A549 (cell line): ENCODE data around the gene TSPAN14. TPM values are rescaled to one million over a fixed set of nuclear protein-coding genes. Genes with fewer than 3 reads are reported as not detected.
"Not testable (repeated sequence)": the region's sequence is repeated elsewhere in the genome, so short reads cannot be mapped to it uniquely, and the experiment has no call there.

Experiments used
- ATAC-seq, 2 experiments: fragments of 200-7000 bp in 1 of 2; fragments of >200 bp in 1 of 2; cut with Nextera tagmentation in 1 of 2; cut with Tn5 transposase in 1 of 2; 3 replicates each; pipeline versions ENCODE4 v1.8.0 to v1.9.1; 2018 to 2020; ENCODE audit warnings: mild to moderate bottlenecking in 1 of 2, moderate library complexity in 1 of 2
- CTCF ChIA-PET: fragments of 300-600 bp; sonication (Branson Sonifier 250); formaldehyde crosslinking; extraction: SDS; loops from one replicate; lab custom pipeline; 2021; ENCODE audit warnings: antibody characterized with exemption, inconsistent platforms; lab: Yijun Ruan, JAX
- POLR2A ChIA-PET: fragments of 350-600 bp; formaldehyde crosslinking; extraction: SDS; loops from one replicate; lab custom pipeline; 2021; ENCODE audit warnings: antibody characterized with exemption, inconsistent platforms; lab: Yijun Ruan, JAX
- DNase-seq, 2 experiments: peaks; one replicate each; pipeline versions ENCODE4 v3.0.0 to v3.0.0-alpha.2; 2011 to 2016; ENCODE audit warnings: low read depth in 1 of 2, low spot score in 1 of 2
- FAIRE-seq: peaks from 2 replicates; lab custom pipeline; 2011; peaks lifted over from hg19 to GRCh38; lab: Jason Lieb, UNC
- H3K27ac ChIP-seq, 2 experiments: fragments of >200 bp; sonication (Bioruptor Twin); formaldehyde crosslinking; 3 replicates each; pipeline ENCODE4 v1.5.1; 2016 to 2017
- H3K4me1 ChIP-seq: fragments of >200 bp; sonication (Bioruptor Twin); formaldehyde crosslinking; 3 replicates; pipeline ENCODE4 v1.6.1; 2016
- H3K4me2 ChIP-seq: fragments of >200 bp; sonication (Bioruptor Twin); formaldehyde crosslinking; 3 replicates; pipeline ENCODE4 v1.6.1; 2016
- H3K4me3 ChIP-seq: fragments of >200 bp; sonication (Bioruptor Twin); formaldehyde crosslinking; 3 replicates; pipeline ENCODE4 v1.5.1; 2016
- H3K9me3 ChIP-seq: fragments of >200 bp; sonication (Bioruptor Twin); formaldehyde crosslinking; 3 replicates; pipeline ENCODE4 v1.6.1; 2016
- CHD4 ChIP-seq: fragments of 200-600 bp; sonication (generic); IDR thresholded peaks from 2 replicates; pipeline ENCODE4 v1.6.1; 2016; ENCODE audit warnings: antibody characterized with exemption, mild to moderate bottlenecking, borderline replicate concordance
- FOSB ChIP-seq: fragments of 250-450 bp; sonication (Bioruptor Pico); IDR thresholded peaks from 2 replicates; pipeline ENCODE4 v1.5.0; 2020; ENCODE audit warnings: mild to moderate bottlenecking, moderate library complexity
- HOXA7 ChIP-seq: fragments of 250-450 bp; sonication (Bioruptor Pico); IDR thresholded peaks from 2 replicates; pipeline ENCODE4 v1.5.0; 2020; ENCODE audit warnings: mild to moderate bottlenecking, moderate library complexity
- HOXB13 ChIP-seq: fragments of 250-450 bp; sonication (Bioruptor Pico); IDR thresholded peaks from 2 replicates; pipeline ENCODE4 v1.5.0; 2020; ENCODE audit warnings: low read depth, mild to moderate bottlenecking, moderate library complexity
- MAFK ChIP-seq: fragments of 450-650 bp; IDR thresholded peaks from 2 replicates; pipeline ENCODE4 v1.6.1; 2014; ENCODE audit not compliant: partially characterized antibody
- NFE2L2 ChIP-seq: fragments of 150-350 bp; conservative IDR thresholded peaks from 2 replicates; pipeline ENCODE4 v1.6.1; 2014; ENCODE audit warnings: low read length
- NR3C1 ChIP-seq: fragments of >200 bp; sonication (Bioruptor Twin); formaldehyde crosslinking; IDR thresholded peaks from 3 replicates; pipeline ENCODE4 v1.6.1; 2017
- POLR2A ChIP-seq: IDR thresholded peaks from 2 replicates; pipeline ENCODE4 v1.6.1; 2012; ENCODE audit warnings: mild to moderate bottlenecking, low read length
- WGBS: methylation state at CpG from one replicate; pipeline ENCODE4 v1.1.6; 2017; ENCODE audit errors: missing lambda C conversion rate; 5-methylcytosine and 5-hydroxymethylcytosine counted together
- polyA plus RNA-seq, 4 experiments: library from polyadenylated mRNA; depleted of rRNA in 3 of 4; stranded (reverse); fragments of >200 nt; fragmentation: RNase III in 1 of 4; extraction: RNeasy Plus Mini Kit Qiagen cat#74134 plus additional on column Dnase treatment in 1 of 4; gene quantifications; 2 replicates in 3 of 4; 3 replicates in 1 of 4; pipeline ENCODE4 v1.2.3, GENCODE V29; 2011 to 2017
- TF ChIP-seq, protein P1 (sequence below): fragments of >200 bp; sonication (Bioruptor Twin); formaldehyde crosslinking; IDR thresholded peaks from 3 replicates; pipeline ENCODE4 v1.5.1; 2016
- TF ChIP-seq, protein P2 (sequence below): IDR thresholded peaks from 2 replicates; pipeline ENCODE4 v1.6.1; 2012; ENCODE audit warnings: low read depth, borderline replicate concordance
- TF ChIP-seq, protein P3 (sequence below): IDR thresholded peaks from 2 replicates; pipeline ENCODE4 v1.6.1; 2012
- TF ChIP-seq, protein P4 (sequence below): fragments of 200-600 bp; sonication (generic); IDR thresholded peaks from 2 replicates; pipeline ENCODE4 v1.6.1; 2016; ENCODE audit warnings: antibody characterized with exemption, mild to moderate bottlenecking, moderate library complexity

Gene TSPAN14
- polyA plus RNA-seq, 2 of the 4 experiments (the other 2 are of a cell fraction): 87.0 to 124 TPM

DNA sequence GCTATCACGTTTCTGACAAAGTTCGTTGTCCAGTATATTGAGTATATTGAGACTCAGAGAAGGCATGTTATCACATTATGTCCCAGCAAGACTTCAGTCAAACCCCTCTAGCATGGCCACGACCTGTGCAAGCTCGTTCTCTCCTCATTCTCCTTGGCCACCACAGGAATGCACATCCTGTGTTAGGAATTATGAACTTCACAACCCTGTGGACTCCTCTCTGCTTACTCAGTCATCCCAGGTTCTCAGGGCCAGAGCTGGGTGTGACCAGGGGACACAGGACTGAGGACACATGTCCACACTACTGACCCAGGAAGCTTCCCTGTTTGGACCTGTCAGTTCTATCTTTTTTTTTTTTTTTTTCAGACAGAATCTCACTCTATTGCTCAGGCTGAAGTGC, 87.9 kb downstream of the TSPAN14 start (continued):
- TF ChIP-seq MAFK (no peak), CHD4 (no peak)
- TF ChIP-seq, protein P1, sequence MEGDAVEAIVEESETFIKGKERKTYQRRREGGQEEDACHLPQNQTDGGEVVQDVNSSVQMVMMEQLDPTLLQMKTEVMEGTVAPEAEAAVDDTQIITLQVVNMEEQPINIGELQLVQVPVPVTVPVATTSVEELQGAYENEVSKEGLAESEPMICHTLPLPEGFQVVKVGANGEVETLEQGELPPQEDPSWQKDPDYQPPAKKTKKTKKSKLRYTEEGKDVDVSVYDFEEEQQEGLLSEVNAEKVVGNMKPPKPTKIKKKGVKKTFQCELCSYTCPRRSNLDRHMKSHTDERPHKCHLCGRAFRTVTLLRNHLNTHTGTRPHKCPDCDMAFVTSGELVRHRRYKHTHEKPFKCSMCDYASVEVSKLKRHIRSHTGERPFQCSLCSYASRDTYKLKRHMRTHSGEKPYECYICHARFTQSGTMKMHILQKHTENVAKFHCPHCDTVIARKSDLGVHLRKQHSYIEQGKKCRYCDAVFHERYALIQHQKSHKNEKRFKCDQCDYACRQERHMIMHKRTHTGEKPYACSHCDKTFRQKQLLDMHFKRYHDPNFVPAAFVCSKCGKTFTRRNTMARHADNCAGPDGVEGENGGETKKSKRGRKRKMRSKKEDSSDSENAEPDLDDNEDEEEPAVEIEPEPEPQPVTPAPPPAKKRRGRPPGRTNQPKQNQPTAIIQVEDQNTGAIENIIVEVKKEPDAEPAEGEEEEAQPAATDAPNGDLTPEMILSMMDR: no peak
- TF ChIP-seq, protein P2, sequence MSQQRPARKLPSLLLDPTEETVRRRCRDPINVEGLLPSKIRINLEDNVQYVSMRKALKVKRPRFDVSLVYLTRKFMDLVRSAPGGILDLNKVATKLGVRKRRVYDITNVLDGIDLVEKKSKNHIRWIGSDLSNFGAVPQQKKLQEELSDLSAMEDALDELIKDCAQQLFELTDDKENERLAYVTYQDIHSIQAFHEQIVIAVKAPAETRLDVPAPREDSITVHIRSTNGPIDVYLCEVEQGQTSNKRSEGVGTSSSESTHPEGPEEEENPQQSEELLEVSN: no peak
- TF ChIP-seq, protein P3, sequence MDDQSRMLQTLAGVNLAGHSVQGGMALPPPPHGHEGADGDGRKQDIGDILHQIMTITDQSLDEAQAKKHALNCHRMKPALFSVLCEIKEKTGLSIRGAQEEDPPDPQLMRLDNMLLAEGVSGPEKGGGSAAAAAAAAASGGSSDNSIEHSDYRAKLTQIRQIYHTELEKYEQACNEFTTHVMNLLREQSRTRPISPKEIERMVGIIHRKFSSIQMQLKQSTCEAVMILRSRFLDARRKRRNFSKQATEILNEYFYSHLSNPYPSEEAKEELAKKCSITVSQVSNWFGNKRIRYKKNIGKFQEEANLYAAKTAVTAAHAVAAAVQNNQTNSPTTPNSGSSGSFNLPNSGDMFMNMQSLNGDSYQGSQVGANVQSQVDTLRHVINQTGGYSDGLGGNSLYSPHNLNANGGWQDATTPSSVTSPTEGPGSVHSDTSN: no peak

DNA sequence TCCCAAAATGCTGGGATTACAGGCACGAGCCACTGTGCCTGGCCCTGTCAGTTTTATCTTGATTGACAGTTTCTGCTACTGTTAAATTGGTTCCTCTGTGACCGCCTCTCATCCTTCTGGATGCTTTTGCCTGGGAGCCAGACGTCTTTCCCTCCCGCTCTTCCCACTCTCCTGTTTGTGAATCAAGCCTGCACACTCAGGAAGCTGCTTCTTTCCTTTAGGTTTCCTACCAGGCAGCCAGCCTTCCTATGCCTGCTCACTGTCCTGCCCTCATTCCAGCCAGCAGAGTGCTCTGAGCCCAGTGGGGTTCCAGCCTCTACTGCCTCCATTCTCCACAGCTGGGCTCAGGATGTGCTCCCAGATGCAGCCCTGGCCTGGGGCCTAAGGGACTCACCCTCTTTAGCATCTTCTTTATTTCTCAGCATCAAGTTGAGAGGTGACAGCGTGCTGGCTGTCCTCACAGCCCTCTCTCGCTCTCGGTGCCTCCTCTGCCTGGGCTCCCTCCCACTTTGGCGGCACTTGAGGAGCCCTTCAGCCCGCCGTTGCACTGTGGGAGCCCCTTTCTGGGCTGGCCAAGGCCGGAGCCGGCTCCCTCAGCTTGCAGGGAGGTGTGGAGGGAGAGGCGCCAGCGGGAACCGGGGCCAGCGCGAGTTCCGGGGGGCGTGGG, 88.7 kb downstream of the TSPAN14 start:
- Histone ChIP-seq H3K27ac (no peak overlapping the region), H3K4me2 (no peak overlapping the region), H3K4me1 (no peaks in the 10 kb centered on the region), H3K9me3 (no peaks in the 10 kb centered on the region), H3K4me3 (no peak overlapping the region)
- WGBS: 79% methylated on average over 10 of the region's 19 CpGs
- CTCF ChIA-PET: interaction anchor here (1.3 to 3.1 kb wide), 4 partner anchors 99 to 381 kb away, joined by 3 to 14 read pairs (median 6); no protein-coding TSS in a partner anchor
- FAIRE-seq (no peak), ATAC-seq (no peak), DNase-seq (no peak)
- TF ChIP-seq FOSB (CRISPR knock-in tag) (no peak), HOXB13 (no peak), NR3C1 (no peak), POLR2A (no peak), NFE2L2 (no peak), HOXA7 (CRISPR knock-in tag) (no peak)
- TF ChIP-seq, protein P4, sequence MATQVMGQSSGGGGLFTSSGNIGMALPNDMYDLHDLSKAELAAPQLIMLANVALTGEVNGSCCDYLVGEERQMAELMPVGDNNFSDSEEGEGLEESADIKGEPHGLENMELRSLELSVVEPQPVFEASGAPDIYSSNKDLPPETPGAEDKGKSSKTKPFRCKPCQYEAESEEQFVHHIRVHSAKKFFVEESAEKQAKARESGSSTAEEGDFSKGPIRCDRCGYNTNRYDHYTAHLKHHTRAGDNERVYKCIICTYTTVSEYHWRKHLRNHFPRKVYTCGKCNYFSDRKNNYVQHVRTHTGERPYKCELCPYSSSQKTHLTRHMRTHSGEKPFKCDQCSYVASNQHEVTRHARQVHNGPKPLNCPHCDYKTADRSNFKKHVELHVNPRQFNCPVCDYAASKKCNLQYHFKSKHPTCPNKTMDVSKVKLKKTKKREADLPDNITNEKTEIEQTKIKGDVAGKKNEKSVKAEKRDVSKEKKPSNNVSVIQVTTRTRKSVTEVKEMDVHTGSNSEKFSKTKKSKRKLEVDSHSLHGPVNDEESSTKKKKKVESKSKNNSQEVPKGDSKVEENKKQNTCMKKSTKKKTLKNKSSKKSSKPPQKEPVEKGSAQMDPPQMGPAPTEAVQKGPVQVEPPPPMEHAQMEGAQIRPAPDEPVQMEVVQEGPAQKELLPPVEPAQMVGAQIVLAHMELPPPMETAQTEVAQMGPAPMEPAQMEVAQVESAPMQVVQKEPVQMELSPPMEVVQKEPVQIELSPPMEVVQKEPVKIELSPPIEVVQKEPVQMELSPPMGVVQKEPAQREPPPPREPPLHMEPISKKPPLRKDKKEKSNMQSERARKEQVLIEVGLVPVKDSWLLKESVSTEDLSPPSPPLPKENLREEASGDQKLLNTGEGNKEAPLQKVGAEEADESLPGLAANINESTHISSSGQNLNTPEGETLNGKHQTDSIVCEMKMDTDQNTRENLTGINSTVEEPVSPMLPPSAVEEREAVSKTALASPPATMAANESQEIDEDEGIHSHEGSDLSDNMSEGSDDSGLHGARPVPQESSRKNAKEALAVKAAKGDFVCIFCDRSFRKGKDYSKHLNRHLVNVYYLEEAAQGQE: no peak
- POLR2A ChIA-PET: no interaction called here

DNA sequence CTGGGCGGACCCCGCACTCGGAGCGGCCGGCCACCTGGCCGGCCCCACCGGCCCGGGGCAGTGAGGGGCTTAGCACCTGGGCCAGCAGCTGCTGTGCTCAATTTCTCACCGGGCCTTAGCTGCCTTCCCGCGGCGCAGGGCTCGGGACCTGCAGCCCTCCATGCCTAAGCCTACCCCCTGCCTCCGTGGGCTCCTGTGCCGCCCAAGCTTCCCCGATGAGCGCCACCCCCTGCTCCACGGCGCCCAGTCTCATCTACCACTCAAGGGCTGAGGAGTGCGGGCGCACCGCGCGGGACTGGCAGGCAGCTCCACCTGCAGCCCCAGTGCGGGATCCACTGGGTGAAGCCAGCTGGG, 89.2 kb downstream of the TSPAN14 start:
- FAIRE-seq, H3K4me2 ChIP-seq, ATAC-seq, DNase-seq, H3K4me1 ChIP-seq, H3K27ac ChIP-seq, H3K9me3 ChIP-seq, H3K4me3 ChIP-seq: not testable (repeated sequence)
- POLR2A ChIA-PET: interaction anchor here (1.3 kb wide), 1 partner anchor 135 kb away, joined by 3 read pairs; the partner anchor contains the start of gene PRXL2A
- CTCF ChIA-PET: interaction anchor here (1.3 to 2.1 kb wide), 4 partner anchors 12 to 381 kb away, joined by 3 to 8 read pairs (median 5); no protein-coding TSS in a partner anchor
- 94% methylated on average over 14 of the region's 25 CpGs for WGBS
